Mononuclear cell (primary cell): ENCODE data around the gene SUGCT. TPM values are rescaled to one million over a fixed set of nuclear protein-coding genes. Genes with fewer than 3 reads are reported as not detected.

Source experiments
- H3K27me3 ChIP-seq: 2 replicates; pipeline ENCODE4 v1.6.0; 2011; ENCODE audit warnings: low read length, control low read depth; ENCODE audit not compliant: insufficient read depth
- H3K4me1 ChIP-seq: 2 replicates; pipeline ENCODE4 v1.5.1; 2011; ENCODE audit warnings: mild to moderate bottlenecking, low read length, control low read depth; ENCODE audit not compliant: insufficient read depth
- H3K4me3 ChIP-seq: 2 replicates; pipeline ENCODE4 v1.5.1; 2011; ENCODE audit warnings: mild to moderate bottlenecking, low read length, moderate library complexity
- H3K9me3 ChIP-seq: 2 replicates; pipeline ENCODE4 v1.5.1; 2011; ENCODE audit warnings: low read depth, mild to moderate bottlenecking, control low read depth, low read length
- total RNA-seq: library from RNA; depleted of rRNA; stranded (reverse); fragments of >200 nt; gene quantifications from one replicate; pipeline ENCODE4 v1.2.3, GENCODE V29; 2012

Gene SUGCT
- total RNA-seq, 1 donor = 1.9 TPM

GRCh38 chr7:40520986-40521738, 386.4 kb downstream of the SUGCT start:
- Histone ChIP-seq H3K4me3 (no peak overlapping the region), H3K9me3 (no peaks in the 10 kb centered on the region), H3K4me1 (no peaks in the 10 kb centered on the region), H3K27me3 (no peaks in the 10 kb centered on the region)

DNA sequence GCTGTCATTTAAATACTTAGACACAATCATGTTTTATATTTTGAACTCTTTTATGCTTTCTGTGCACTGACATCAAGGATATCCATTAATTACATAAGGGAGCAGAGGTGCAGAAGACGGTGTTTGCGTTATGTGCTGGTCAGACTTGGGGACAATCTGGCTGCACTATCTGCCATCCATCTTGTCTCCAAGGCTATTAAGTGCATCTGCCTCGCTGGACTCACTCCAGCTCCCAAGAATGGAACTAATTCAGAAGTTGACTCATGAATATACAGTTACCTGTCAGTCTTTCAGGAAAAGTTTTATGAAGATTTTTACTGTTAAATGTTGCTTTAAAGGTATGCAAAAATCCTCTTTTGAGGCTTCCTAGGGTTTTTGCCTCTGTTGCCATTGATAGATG, 391.0 kb downstream of the SUGCT start:
- no peaks in the 10 kb centered on the region for H3K4me1 ChIP-seq
- H3K4me3 ChIP-seq = no peak overlapping the region
- no peaks in the 10 kb centered on the region for H3K27me3 ChIP-seq
- H3K9me3 ChIP-seq = no peaks in the 10 kb centered on the region

- Histone ChIP-seq H3K4me1 (no peaks in the 10 kb centered on the region), H3K27me3 (no peaks in the 10 kb centered on the region), H3K4me3 (no peak overlapping the region), H3K9me3 (no peaks in the 10 kb centered on the region)
These were observed 392.3 kb downstream of the SUGCT start for GRCh38 chr7:40526951-40527715.

DNA sequence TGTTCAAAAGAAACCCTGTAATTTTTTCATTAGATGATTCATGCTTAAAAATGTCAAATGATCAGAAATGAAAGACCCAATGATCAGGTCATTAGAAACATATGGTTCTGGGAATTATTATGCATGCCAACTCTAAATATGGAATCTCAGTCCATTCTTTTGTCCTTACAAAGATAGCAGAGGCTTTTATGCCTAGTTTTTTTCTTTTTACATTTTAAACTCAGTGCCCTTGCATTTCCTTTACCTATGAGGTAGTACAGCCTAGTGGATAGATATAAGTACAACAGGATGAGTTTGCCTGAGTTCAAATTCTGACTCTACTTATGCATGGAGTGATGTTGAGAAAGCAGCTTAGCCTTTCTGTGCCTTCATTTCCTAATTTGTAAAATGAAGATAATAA, 392.9 kb downstream of the SUGCT start:
- no peaks in the 10 kb centered on the region for H3K4me1 ChIP-seq
- no peaks in the 10 kb centered on the region for H3K9me3 ChIP-seq
- no peaks in the 10 kb centered on the region for H3K27me3 ChIP-seq
- no peak overlapping the region for H3K4me3 ChIP-seq

DNA sequence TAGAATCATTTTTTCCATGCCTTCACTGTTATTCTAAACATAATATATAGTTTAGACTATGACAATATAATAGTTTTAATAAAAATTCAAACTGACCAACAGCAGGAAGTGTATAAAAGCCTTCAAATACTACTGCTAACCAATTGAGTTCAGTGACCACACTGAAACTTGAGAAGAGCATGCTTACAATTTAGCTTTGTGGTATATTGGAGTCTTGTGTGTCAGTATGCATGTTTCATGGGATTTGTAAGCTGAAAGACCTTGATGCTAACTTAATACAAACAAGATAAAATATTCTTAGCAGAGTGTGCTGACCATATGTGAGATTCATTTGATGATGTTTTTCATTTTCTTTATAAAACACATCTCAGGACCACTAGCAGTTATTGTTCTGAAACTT, 395.5 kb downstream of the SUGCT start:
- Histone ChIP-seq H3K4me3 (no peak overlapping the region), H3K27me3 (no peaks in the 10 kb centered on the region), H3K4me1 (no peaks in the 10 kb centered on the region), H3K9me3 (no peaks in the 10 kb centered on the region)

DNA sequence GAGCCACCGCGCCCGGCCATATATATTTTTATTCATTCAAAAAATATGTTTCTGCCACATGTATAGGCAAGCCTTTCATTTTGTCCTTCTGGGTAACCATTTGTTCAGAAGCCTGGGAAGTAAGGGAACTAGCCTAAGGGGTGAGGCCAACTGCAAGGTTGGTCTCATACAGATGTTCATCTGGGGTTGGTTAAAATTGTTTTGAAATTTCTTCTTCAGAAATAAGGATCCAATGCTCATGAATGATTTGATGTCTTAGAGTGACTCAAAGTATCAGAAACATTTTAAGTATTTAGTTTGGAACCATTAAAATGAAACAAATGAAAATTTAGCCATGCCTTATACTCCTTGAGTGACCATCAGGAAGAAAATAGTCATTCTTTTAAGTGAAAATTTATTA, 397.2 kb downstream of the SUGCT start:
- H3K4me3 ChIP-seq = no peak overlapping the region
- H3K9me3 ChIP-seq = no peaks in the 10 kb centered on the region
- H3K4me1 ChIP-seq = no peaks in the 10 kb centered on the region
- no peaks in the 10 kb centered on the region for H3K27me3 ChIP-seq

- H3K27me3 ChIP-seq = no peaks in the 10 kb centered on the region
- H3K4me3 ChIP-seq = no peak overlapping the region
- H3K9me3 ChIP-seq = no peaks in the 10 kb centered on the region
These were observed 400.9 kb downstream of the SUGCT start for GRCh38 chr7:40535678-40536077.

GRCh38 chr7:40536421-40536820, 401.6 kb downstream of the SUGCT start:
- H3K4me3 ChIP-seq = no peak overlapping the region
- no peaks in the 10 kb centered on the region for H3K27me3 ChIP-seq
- H3K4me1 ChIP-seq = no peaks in the 10 kb centered on the region
- H3K9me3 ChIP-seq = no peaks in the 10 kb centered on the region

More at GRCh38 chr7:40535678-40536077, 400.9 kb downstream of the SUGCT start:
- no peaks in the 10 kb centered on the region for H3K4me1 ChIP-seq

DNA sequence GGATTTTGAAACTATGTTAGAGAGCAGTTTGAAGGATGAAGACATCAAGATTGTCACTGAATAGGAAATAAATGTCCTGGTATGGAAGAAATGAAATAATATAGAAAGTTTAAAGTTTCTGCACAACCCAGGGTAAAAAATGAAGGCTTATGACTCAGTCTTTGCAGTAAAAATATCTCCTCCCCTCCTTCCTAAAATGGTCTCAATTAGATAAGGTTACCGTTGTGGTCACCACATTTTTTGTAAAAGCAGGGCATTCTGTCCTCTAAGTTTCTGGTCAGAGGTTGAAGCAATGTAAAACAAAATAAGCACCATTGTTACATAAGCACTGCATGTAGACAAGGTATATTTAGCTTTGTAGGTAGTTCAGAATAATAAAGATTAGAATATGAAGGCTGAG, 403.5 kb downstream of the SUGCT start:
- Histone ChIP-seq H3K9me3 (no peaks in the 10 kb centered on the region), H3K4me3 (no peak overlapping the region), H3K4me1 (no peaks in the 10 kb centered on the region), H3K27me3 (no peaks in the 10 kb centered on the region)

DNA sequence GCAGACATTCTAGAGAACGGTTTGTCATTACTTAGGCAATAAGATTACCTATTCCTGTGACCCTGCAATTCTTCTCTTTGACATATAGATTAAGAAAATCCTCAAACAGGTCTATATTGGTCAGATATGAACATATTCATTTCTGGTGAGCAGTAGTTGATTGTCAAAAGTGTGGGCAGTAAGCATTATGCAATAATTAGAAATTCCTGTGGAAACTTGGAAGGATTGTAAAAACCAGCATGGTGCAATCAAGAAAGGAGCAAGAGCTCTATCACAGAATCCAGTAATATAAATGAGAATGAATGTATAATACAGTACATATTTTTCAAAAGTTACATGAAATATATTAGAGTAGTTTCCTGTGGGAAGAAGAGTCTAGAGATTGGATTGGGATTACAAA, 406.5 kb downstream of the SUGCT start:
- Histone ChIP-seq H3K4me3 (no peak overlapping the region), H3K9me3 (no peaks in the 10 kb centered on the region), H3K27me3 (no peaks in the 10 kb centered on the region), H3K4me1 (no peaks in the 10 kb centered on the region)

GRCh38 chr7:40542982-40543741, 408.4 kb downstream of the SUGCT start:
- H3K4me3 ChIP-seq = no peak overlapping the region
- no peaks in the 10 kb centered on the region for H3K27me3 ChIP-seq
- H3K9me3 ChIP-seq = no peaks in the 10 kb centered on the region
- H3K4me1 ChIP-seq = no peaks in the 10 kb centered on the region

DNA sequence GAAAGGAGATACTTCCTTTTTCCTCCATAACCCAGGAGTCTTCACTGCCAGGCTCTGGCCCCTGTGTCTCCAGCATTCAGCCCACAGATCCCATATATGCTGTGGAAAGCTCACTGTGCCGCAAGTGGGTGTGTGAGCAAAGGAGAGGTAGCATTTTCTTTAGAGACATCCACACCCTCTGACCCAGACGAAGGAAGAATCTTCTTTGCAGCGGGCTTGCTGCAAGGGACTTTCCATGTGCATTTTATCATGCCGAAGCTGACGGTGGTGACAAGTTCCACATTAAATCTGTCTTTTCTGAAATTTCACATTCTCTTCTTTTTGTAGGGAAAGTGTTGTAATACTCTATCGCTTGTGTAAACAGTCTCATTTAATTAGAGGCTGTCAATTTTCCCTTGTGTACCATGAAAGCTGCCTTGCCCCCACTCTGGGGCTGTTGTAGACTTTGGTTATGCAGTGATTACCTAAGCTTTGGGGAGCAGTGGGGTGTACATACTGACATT, 409.5 kb downstream of the SUGCT start:
- Histone ChIP-seq H3K9me3 (no peaks in the 10 kb centered on the region), H3K27me3 (no peaks in the 10 kb centered on the region), H3K4me1 (no peaks in the 10 kb centered on the region), H3K4me3 (no peak overlapping the region)

GRCh38 chr7:40544871-40545303, 410.1 kb downstream of the SUGCT start:
- Histone ChIP-seq H3K4me3 (no peak overlapping the region), H3K4me1 (no peaks in the 10 kb centered on the region), H3K9me3 (no peaks in the 10 kb centered on the region)

GRCh38 chr7:40545739-40546138, 410.9 kb downstream of the SUGCT start:
- no peak overlapping the region for H3K4me3 ChIP-seq
- peaks cover 6% of the 10 kb centered on the region for H3K4me1 ChIP-seq
- no peaks in the 10 kb centered on the region for H3K27me3 ChIP-seq
- no peaks in the 10 kb centered on the region for H3K9me3 ChIP-seq

More at GRCh38 chr7:40544871-40545303, 410.1 kb downstream of the SUGCT start:
- H3K27me3 ChIP-seq = no peaks in the 10 kb centered on the region
